ENCODE results near the gene MND1.

- TF ChIP-seq CTCF (IDR thresholded peaks at IDR 0.05) (no peak), POLR2A (IDR thresholded peaks at IDR 0.05) (no peak)
These were observed 74.1 kb downstream of the MND1 start for GRCh38 chr4:153418558-153418957.

Data from heart left ventricle (tissue), 13 donors.